Measurements from ENCODE around the gene ZSCAN10.

Gene ZSCAN10

GRCh38 chr16:3049921-3050481 is 49.1 kb downstream of the ZSCAN10 start:
- TF ChIP-seq ZBTB7A (IDR thresholded peaks at IDR 0.05; ENCODE audit: low read depth) (no peak), USF1 (IDR thresholded peaks at IDR 0.05) (no peak), EGR1 (IDR thresholded peaks at IDR 0.05) (no peak), YY1 (IDR thresholded peaks at IDR 0.05; ENCODE audit: low read depth) (no peak), EP300 (IDR thresholded peaks at IDR 0.05; ENCODE audit: borderline replicate concordance) (no peak), FOXM1 (IDR thresholded peaks at IDR 0.05; ENCODE audit: borderline replicate concordance, low read depth) (no peak), MAX (IDR thresholded peaks at IDR 0.05) (no peak), TAF1 (IDR thresholded peaks at IDR 0.05; ENCODE audit: low read depth) (no peak), TCF12 (IDR thresholded peaks at IDR 0.05; ENCODE audit: low read depth) (no peak), CREB1 (IDR thresholded peaks at IDR 0.05; ENCODE audit: low read depth) (no peak), TEAD4 (IDR thresholded peaks at IDR 0.05) (no peak), REST (IDR thresholded peaks at IDR 0.05; ENCODE audit: low read depth) (no peak), NFIC (IDR thresholded peaks at IDR 0.05) (no peak)

GRCh38 chr16:3047387-3047720 is 51.7 kb downstream of the ZSCAN10 start:
- TF ChIP-seq MAX (IDR thresholded peaks at IDR 0.05), result no peak
- TF ChIP-seq FOXM1 (IDR thresholded peaks at IDR 0.05; ENCODE audit: borderline replicate concordance, low read depth), result no peak
- no peak for TF ChIP-seq RAD21 (IDR thresholded peaks at IDR 0.05; ENCODE audit: low read depth)
- no peak for TF ChIP-seq ZBTB7A (IDR thresholded peaks at IDR 0.05; ENCODE audit: low read depth)
- TF ChIP-seq CREB1 (IDR thresholded peaks at IDR 0.05; ENCODE audit: low read depth), result no peak

GRCh38 chr16:3046641-3047386 is 52.3 kb downstream of the ZSCAN10 start:
- TF ChIP-seq CEBPB (IDR thresholded peaks at IDR 0.05) (no peak), TCF12 (IDR thresholded peaks at IDR 0.05; ENCODE audit: low read depth) (no peak), ZBTB7A (IDR thresholded peaks at IDR 0.05; ENCODE audit: low read depth) (0 out of 2 replicates have a peak, but pooled peaks have one; percentile 8), MAX (IDR thresholded peaks at IDR 0.05) (no peak), YY1 (IDR thresholded peaks at IDR 0.05; ENCODE audit: low read depth) (no peak), CREB1 (IDR thresholded peaks at IDR 0.05; ENCODE audit: low read depth) (no peak), FOXM1 (IDR thresholded peaks at IDR 0.05; ENCODE audit: borderline replicate concordance, low read depth) (no peak), TEAD4 (IDR thresholded peaks at IDR 0.05) (no peak), RAD21 (IDR thresholded peaks at IDR 0.05; ENCODE audit: low read depth) (no peak)

- TF ChIP-seq CEBPB (IDR thresholded peaks at IDR 0.05) (no peak), EP300 (IDR thresholded peaks at IDR 0.05; ENCODE audit: borderline replicate concordance) (no peak), ZBTB7A (IDR thresholded peaks at IDR 0.05; ENCODE audit: low read depth) (peak; percentile 74), USF1 (IDR thresholded peaks at IDR 0.05) (peak; percentile 42; the same call in 1 of the 2 replicates), FOXM1 (IDR thresholded peaks at IDR 0.05; ENCODE audit: borderline replicate concordance, low read depth) (no peak), MAX (IDR thresholded peaks at IDR 0.05) (peak; percentile 50; the same call in 1 of the 2 replicates)
Observed at GRCh38 chr16:3045758-3046640, 53.1 kb downstream of the ZSCAN10 start, which contains the start of gene MMP25. MMP25 (plus strand) TSS chr16:3046561; CDS start chr16:3046918, 357 bp downstream.

- TF ChIP-seq REST (IDR thresholded peaks at IDR 0.05; ENCODE audit: low read depth), result no peak
- TF ChIP-seq FOXM1 (IDR thresholded peaks at IDR 0.05; ENCODE audit: borderline replicate concordance, low read depth), result no peak
- no peak for TF ChIP-seq TCF12 (IDR thresholded peaks at IDR 0.05; ENCODE audit: low read depth)
- no peak for TF ChIP-seq NFIC (IDR thresholded peaks at IDR 0.05)
- no peak for TF ChIP-seq MAX (IDR thresholded peaks at IDR 0.05)
- no peak for TF ChIP-seq CEBPB (IDR thresholded peaks at IDR 0.05)
- no peak for TF ChIP-seq ZBTB7A (IDR thresholded peaks at IDR 0.05; ENCODE audit: low read depth)
- no peak for TF ChIP-seq TAF1 (IDR thresholded peaks at IDR 0.05; ENCODE audit: low read depth)
- no peak for TF ChIP-seq TEAD4 (IDR thresholded peaks at IDR 0.05)
- no peak for TF ChIP-seq EGR1 (IDR thresholded peaks at IDR 0.05)
- TF ChIP-seq USF1 (IDR thresholded peaks at IDR 0.05), result no peak
Observed at GRCh38 chr16:3044708-3045107, 54.4 kb downstream of the ZSCAN10 start.
